ENCODE data around the gene HLF.

Gene HLF

DNA sequence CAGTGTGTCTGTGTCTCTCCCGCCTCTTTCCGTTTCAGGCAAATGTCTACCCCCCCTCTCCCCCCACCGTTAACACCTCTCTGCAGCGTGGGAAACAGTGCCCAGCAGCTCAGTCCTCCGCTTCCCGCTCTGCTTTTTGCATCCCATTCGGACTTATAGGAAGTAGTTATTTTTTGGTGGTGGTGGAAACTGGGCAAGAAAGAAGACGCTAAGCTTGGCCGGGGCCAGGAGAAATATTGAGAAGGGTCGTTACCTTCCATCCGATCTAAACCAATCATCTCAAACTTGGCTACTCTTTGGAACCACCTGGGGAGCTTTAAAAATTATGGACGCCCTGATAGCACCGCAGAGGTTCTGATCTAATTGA is 499 bp upstream of the HLF start:
- TF ChIP-seq, protein P1, sequence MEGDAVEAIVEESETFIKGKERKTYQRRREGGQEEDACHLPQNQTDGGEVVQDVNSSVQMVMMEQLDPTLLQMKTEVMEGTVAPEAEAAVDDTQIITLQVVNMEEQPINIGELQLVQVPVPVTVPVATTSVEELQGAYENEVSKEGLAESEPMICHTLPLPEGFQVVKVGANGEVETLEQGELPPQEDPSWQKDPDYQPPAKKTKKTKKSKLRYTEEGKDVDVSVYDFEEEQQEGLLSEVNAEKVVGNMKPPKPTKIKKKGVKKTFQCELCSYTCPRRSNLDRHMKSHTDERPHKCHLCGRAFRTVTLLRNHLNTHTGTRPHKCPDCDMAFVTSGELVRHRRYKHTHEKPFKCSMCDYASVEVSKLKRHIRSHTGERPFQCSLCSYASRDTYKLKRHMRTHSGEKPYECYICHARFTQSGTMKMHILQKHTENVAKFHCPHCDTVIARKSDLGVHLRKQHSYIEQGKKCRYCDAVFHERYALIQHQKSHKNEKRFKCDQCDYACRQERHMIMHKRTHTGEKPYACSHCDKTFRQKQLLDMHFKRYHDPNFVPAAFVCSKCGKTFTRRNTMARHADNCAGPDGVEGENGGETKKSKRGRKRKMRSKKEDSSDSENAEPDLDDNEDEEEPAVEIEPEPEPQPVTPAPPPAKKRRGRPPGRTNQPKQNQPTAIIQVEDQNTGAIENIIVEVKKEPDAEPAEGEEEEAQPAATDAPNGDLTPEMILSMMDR (IDR thresholded peaks at IDR 0.05; ENCODE audit: insufficient read depth, missing control alignments) = no peak
- FAIRE-seq (no peak), DNase-seq (ENCODE audit: insufficient read length, low spot score) (no peak)

DNA sequence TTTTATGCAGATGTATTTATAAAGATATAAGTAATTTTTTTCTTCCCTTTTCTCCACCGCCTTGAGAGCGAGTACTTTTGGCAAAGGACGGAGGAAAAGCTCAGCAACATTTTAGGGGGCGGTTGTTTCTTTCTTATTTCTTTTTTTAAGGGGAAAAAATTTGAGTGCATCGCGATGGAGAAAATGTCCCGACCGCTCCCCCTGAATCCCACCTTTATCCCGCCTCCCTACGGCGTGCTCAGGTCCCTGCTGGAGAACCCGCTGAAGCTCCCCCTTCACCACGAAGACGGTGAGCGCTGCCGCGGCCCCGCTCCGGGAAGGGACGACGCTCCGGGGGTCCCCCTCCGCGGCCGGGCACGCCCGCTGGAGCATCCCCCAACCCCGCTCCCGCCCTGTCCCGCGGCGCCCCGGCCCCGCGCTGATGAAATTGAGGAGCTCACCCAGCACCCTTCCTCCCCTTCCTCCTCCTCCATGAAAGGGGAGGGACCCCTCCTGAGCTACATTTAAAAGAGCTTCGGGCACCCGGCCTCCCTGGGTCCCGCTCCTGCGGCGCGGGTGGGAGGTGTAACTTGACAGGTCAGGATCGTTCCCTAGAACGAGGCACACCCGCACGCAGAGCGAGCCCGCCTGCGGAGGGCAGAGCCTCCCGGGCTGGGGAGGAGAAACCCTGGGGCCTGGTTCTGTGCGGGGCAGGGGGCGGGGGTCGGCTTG is 706 bp downstream of the HLF start:
- TF ChIP-seq, protein P1 (IDR thresholded peaks at IDR 0.05; ENCODE audit: insufficient read depth, missing control alignments) = no peak
- DNase-seq (ENCODE audit: insufficient read length, low spot score) (no peak), FAIRE-seq (no peak)

- TF ChIP-seq, protein P1 (IDR thresholded peaks at IDR 0.05; ENCODE audit: insufficient read depth, missing control alignments) = no peak
- DNase-seq (ENCODE audit: insufficient read length, low spot score) (no peak), FAIRE-seq (no peak)
These were observed 1.5 kb downstream of the HLF start for GRCh38 chr17:55266051-55266957.

DNA sequence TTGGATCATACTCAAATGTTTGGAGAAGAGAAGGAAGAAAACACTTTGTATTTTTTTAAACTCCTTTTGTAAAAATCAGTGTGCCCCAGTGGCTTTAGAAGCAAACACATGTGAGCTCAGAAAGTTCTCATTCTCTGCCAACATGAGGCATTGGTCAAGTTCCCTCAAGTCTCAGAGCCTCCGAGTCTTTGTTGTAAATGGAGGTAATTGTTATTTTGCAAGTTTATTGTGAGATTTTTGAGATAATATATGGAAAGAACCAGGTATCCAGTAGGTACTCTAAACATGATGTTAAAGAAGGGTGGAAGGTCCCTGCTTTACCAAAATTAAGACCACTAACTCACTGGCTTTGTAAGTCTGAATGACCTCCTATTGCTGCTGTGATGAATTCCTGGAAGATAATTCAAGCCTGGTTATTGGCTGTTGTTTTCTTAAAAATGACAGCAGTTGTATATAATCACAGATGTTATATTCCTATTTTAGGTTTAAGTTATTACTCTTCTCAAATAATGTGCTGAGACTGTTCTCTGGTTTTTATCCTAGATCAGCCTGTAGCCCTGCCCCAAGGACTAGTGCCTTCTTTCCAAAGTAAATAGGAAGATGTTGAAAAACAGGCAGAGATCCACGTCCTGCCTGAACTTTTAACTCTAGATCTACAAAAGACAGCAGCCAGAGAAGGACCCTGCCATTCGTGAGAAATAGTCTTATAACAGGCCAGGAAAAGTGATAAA is 2.4 kb downstream of the HLF start:
- TF ChIP-seq, protein P1 (IDR thresholded peaks at IDR 0.05; ENCODE audit: insufficient read depth, missing control alignments) = no peak
- FAIRE-seq (no peak), DNase-seq (ENCODE audit: insufficient read length, low spot score) (no peak)

GRCh38 chr17:55267777-55268648 is 3.3 kb downstream of the HLF start:
- DNase-seq (ENCODE audit: insufficient read length, low spot score) (no peak), FAIRE-seq (no peak)
- TF ChIP-seq, protein P1 (IDR thresholded peaks at IDR 0.05; ENCODE audit: insufficient read depth, missing control alignments) = no peak

DNA sequence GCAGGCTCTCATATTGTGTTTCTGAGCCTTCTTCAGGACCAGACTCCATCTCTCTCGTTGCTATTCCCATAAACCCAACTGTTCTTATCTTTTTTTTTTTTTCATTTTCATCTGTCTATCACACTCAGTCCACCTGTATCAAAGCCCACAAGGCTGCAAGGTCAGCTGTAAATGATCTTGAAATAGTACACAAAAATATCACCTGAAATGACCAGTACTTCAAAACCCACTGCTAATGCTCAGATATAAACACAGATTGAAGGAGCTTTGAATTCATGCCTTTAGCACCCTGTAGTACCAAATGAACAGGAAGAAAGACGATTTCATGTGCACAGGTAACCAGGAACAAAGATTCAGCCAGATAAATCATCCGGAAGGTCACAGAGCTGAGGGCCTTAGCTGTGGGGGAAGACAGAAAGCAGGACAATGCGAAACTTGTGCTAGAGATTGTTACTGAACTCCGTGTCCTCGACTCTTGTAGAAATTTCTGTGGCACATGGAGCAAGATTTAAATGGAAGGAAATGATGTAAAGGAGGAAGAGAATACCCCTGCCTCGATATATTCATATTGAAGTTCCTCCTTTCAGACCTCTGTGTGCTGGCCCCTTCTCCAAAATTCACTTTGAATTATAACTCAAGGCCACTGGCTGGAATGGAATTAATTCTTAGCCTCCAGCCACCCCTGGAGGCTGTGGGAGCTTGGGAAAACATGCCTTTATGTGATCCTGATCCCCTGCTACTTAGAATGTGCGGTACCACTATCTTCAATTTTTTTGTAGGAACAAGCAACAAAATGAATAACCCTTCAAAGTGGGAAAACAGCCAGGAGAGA is 4.1 kb downstream of the HLF start:
- TF ChIP-seq, protein P1 (IDR thresholded peaks at IDR 0.05; ENCODE audit: insufficient read depth, missing control alignments) = no peak
- DNase-seq (ENCODE audit: insufficient read length, low spot score) (no peak), FAIRE-seq (no peak)
